Measurements from ENCODE around the gene PCNP. TPM values are rescaled to one million over a fixed set of nuclear protein-coding genes. Genes with fewer than 3 reads are reported as not detected.
A peak's percentile ranks its signal among the peaks of the same experiment; 100 is the strongest.

Gene PCNP
- total and polyA plus RNA-seq, 9 of the 15 experiments (the other 6 are each of a cell fraction or from before 2014, with no cell fraction given) = 54.3 to 170 (median 150) TPM

DNA sequence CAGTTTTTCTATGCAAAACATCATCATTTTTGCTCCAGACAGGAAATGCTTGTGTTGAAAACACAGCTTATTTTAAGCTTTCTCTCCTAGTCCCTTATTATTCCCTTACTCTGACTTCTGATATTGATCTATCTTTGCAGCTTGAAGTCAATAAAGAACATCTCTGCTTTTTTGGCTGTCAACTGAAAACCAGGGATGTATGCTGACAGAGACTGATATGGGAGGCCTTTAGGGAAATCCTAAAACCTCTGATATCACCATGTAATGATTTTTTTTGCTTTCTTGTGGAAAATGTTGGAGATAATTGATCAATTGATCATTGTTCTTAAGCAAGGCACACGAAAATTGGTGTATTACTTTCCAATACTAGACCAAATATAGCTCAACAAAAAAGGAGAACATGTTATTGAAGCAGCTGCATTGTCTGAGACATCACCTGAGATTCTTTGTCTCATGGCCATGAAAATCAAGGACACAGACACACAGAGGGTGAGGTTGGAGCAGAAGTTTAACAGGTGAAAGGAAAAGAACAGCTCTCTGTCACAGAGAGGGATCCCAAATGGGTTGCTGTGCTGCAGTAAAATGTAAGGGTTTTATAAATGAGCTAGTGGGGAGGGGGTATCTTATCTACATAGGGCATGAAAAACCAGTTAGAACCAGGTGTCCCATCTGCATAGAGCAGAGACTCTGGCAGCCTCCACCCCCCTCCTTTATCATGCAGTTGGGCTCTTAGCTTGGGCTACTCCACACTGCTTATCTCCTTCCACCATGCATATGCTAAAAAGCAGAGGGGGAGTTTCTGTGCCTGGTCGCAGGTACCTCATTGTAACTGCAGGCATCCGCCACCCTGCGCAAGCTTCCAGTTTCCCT, 43.9 kb upstream of the PCNP start (continued):
- TF ChIP-seq, protein P1, sequence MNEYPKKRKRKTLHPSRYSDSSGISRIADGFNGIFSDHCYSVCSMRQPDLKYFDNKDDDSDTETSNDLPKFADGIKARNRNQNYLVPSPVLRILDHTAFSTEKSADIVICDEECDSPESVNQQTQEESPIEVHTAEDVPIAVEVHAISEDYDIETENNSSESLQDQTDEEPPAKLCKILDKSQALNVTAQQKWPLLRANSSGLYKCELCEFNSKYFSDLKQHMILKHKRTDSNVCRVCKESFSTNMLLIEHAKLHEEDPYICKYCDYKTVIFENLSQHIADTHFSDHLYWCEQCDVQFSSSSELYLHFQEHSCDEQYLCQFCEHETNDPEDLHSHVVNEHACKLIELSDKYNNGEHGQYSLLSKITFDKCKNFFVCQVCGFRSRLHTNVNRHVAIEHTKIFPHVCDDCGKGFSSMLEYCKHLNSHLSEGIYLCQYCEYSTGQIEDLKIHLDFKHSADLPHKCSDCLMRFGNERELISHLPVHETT (CRISPR knock-in tag; conservative IDR thresholded peaks at IDR 0.05 in 1 of 2, IDR thresholded peaks at IDR 0.05 in 1 of 2) = peak in 1 of 2 experiments; percentile 52; a peak in 1 of 4 replicates
- TF ChIP-seq TRIM24 (IDR thresholded peaks at IDR 0.05) (peak; percentile 97 to 98), MEIS2 (IDR thresholded peaks at IDR 0.05; ENCODE audit: partially characterized antibody) (peak; percentile 42), CCAR2 (IDR thresholded peaks at IDR 0.05; ENCODE audit: low read depth, low read length) (no peak), ZNF431 (CRISPR knock-in tag; IDR thresholded peaks at IDR 0.05) (no peak), CREB1 (IDR thresholded peaks at IDR 0.05) (peak; percentile 69), CREB1 (CRISPR knock-in tag; IDR thresholded peaks at IDR 0.05) (no peak), POU5F1 (IDR thresholded peaks at IDR 0.05; ENCODE audit: borderline replicate concordance, low read depth, low read length, partially characterized antibody) (no peak), ZNF134 (CRISPR knock-in tag; conservative IDR thresholded peaks at IDR 0.05) (no peak), ZNF41 (CRISPR knock-in tag; conservative IDR thresholded peaks at IDR 0.05) (no peak), NBN (IDR thresholded peaks at IDR 0.05; ENCODE audit: low read depth) (peak; percentile 89; the same call in 1 of the 2 replicates), U2AF1 (optimal IDR thresholded peaks at IDR 0.05; ENCODE audit: low read depth, low read length) (no peak)
- TF ChIP-seq, protein P2, sequence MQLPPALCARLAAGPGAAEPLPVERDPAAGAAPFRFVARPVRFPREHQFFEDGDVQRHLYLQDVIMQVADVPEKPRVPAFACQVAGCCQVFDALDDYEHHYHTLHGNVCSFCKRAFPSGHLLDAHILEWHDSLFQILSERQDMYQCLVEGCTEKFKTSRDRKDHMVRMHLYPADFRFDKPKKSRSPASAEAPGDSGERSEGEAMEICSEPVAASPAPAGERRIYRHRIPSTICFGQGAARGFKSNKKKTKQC (CRISPR knock-in tag; IDR thresholded peaks at IDR 0.05) = no peak
- TF ChIP-seq, protein P3, sequence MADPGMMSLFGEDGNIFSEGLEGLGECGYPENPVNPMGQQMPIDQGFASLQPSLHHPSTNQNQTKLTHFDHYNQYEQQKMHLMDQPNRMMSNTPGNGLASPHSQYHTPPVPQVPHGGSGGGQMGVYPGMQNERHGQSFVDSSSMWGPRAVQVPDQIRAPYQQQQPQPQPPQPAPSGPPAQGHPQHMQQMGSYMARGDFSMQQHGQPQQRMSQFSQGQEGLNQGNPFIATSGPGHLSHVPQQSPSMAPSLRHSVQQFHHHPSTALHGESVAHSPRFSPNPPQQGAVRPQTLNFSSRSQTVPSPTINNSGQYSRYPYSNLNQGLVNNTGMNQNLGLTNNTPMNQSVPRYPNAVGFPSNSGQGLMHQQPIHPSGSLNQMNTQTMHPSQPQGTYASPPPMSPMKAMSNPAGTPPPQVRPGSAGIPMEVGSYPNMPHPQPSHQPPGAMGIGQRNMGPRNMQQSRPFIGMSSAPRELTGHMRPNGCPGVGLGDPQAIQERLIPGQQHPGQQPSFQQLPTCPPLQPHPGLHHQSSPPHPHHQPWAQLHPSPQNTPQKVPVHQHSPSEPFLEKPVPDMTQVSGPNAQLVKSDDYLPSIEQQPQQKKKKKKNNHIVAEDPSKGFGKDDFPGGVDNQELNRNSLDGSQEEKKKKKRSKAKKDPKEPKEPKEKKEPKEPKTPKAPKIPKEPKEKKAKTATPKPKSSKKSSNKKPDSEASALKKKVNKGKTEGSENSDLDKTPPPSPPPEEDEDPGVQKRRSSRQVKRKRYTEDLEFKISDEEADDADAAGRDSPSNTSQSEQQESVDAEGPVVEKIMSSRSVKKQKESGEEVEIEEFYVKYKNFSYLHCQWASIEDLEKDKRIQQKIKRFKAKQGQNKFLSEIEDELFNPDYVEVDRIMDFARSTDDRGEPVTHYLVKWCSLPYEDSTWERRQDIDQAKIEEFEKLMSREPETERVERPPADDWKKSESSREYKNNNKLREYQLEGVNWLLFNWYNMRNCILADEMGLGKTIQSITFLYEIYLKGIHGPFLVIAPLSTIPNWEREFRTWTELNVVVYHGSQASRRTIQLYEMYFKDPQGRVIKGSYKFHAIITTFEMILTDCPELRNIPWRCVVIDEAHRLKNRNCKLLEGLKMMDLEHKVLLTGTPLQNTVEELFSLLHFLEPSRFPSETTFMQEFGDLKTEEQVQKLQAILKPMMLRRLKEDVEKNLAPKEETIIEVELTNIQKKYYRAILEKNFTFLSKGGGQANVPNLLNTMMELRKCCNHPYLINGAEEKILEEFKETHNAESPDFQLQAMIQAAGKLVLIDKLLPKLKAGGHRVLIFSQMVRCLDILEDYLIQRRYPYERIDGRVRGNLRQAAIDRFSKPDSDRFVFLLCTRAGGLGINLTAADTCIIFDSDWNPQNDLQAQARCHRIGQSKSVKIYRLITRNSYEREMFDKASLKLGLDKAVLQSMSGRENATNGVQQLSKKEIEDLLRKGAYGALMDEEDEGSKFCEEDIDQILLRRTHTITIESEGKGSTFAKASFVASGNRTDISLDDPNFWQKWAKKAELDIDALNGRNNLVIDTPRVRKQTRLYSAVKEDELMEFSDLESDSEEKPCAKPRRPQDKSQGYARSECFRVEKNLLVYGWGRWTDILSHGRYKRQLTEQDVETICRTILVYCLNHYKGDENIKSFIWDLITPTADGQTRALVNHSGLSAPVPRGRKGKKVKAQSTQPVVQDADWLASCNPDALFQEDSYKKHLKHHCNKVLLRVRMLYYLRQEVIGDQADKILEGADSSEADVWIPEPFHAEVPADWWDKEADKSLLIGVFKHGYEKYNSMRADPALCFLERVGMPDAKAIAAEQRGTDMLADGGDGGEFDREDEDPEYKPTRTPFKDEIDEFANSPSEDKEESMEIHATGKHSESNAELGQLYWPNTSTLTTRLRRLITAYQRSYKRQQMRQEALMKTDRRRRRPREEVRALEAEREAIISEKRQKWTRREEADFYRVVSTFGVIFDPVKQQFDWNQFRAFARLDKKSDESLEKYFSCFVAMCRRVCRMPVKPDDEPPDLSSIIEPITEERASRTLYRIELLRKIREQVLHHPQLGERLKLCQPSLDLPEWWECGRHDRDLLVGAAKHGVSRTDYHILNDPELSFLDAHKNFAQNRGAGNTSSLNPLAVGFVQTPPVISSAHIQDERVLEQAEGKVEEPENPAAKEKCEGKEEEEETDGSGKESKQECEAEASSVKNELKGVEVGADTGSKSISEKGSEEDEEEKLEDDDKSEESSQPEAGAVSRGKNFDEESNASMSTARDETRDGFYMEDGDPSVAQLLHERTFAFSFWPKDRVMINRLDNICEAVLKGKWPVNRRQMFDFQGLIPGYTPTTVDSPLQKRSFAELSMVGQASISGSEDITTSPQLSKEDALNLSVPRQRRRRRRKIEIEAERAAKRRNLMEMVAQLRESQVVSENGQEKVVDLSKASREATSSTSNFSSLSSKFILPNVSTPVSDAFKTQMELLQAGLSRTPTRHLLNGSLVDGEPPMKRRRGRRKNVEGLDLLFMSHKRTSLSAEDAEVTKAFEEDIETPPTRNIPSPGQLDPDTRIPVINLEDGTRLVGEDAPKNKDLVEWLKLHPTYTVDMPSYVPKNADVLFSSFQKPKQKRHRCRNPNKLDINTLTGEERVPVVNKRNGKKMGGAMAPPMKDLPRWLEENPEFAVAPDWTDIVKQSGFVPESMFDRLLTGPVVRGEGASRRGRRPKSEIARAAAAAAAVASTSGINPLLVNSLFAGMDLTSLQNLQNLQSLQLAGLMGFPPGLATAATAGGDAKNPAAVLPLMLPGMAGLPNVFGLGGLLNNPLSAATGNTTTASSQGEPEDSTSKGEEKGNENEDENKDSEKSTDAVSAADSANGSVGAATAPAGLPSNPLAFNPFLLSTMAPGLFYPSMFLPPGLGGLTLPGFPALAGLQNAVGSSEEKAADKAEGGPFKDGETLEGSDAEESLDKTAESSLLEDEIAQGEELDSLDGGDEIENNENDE (IDR thresholded peaks at IDR 0.05; ENCODE audit: low read depth, low read length) = no peak

Measured in K562 (cell line).